Measurements from ENCODE around the gene METTL25B.

The METTL25B gene

GRCh38 chr1:156776942-156777341 lies 48.7 kb downstream of the METTL25B start:
- no peak overlapping the region for H3K4me3 ChIP-seq (replicated peaks; ENCODE audit: low read depth, low read length)
- DNase-seq (ENCODE audit: extremely low read depth, low read depth) = no peak
- TF ChIP-seq CTCF (IDR thresholded peaks at IDR 0.05; ENCODE audit: low read depth, low read length, missing control alignments) = no peak

GRCh38 chr1:156777573-156777972 lies 49.3 kb downstream of the METTL25B start:
- TF ChIP-seq CTCF (IDR thresholded peaks at IDR 0.05; ENCODE audit: low read depth, low read length, missing control alignments) = no peak
- DNase-seq (ENCODE audit: extremely low read depth, low read depth) = no peak
- H3K4me3 ChIP-seq (replicated peaks; ENCODE audit: low read depth, low read length) = no peak overlapping the region

- no peak for TF ChIP-seq CTCF (IDR thresholded peaks at IDR 0.05; ENCODE audit: low read depth, low read length, missing control alignments)
- no peak overlapping the region for H3K4me3 ChIP-seq (replicated peaks; ENCODE audit: low read depth, low read length)
- DNase-seq (ENCODE audit: extremely low read depth, low read depth) = no peak
Measured at GRCh38 chr1:156781585-156782186, 53.4 kb downstream of the METTL25B start.

- H3K4me3 ChIP-seq (replicated peaks; ENCODE audit: low read depth, low read length) = no peak overlapping the region
- TF ChIP-seq CTCF (IDR thresholded peaks at IDR 0.05; ENCODE audit: low read depth, low read length, missing control alignments) = no peak
- no peak for DNase-seq (ENCODE audit: extremely low read depth, low read depth)
Measured at GRCh38 chr1:156785458-156785857, 57.2 kb downstream of the METTL25B start.

All from HFF-Myc (cell line).